Fibroblast of lung (primary cell): ENCODE data around the gene SEPTIN2. TPM values are rescaled to one million over a fixed set of nuclear protein-coding genes. Genes with fewer than 3 reads are reported as not detected.

Experiments used
- DNase-seq, 2 donors: peaks; one replicate each; pipeline versions ENCODE4 v3.0.0 to v3.0.0-alpha.2; 2010; ENCODE audit warnings: low read depth in 2 of 2
- H2AFZ ChIP-seq: 2 replicates; pipeline ENCODE4 v1.5.1; 2012; ENCODE audit warnings: low read length, control low read depth, inconsistent platforms
- H3K27ac ChIP-seq: 2 replicates; pipeline ENCODE4 v1.5.1; 2011; ENCODE audit warnings: low read length, control low read depth; ENCODE audit not compliant: insufficient read depth
- H3K27me3 ChIP-seq: 2 replicates; pipeline ENCODE4 v1.5.1; 2011; ENCODE audit warnings: mild to moderate bottlenecking, low read length; ENCODE audit not compliant: control insufficient read depth, insufficient read depth
- H3K36me3 ChIP-seq: 2 replicates; pipeline ENCODE4 v1.5.1; 2011; ENCODE audit warnings: low read length; ENCODE audit not compliant: control insufficient read depth, insufficient read depth
- H3K4me1 ChIP-seq: 2 replicates; pipeline ENCODE4 v1.5.1; 2011; ENCODE audit warnings: low read length; ENCODE audit not compliant: control insufficient read depth, insufficient read depth; ENCODE audit errors: extremely low read depth
- H3K4me2 ChIP-seq: 2 replicates; pipeline ENCODE4 v1.5.1; 2011; ENCODE audit warnings: low read length, control low read depth; ENCODE audit not compliant: insufficient read depth; ENCODE audit errors: extremely low read depth
- H3K4me3 ChIP-seq, 4 experiments: fragments of 200-600 bp in 1 of 4; sonication (generic) in 1 of 4; replicated peaks in 1 of 4; 2 replicates each; pipeline ENCODE4 v1.5.1; 2011 to 2016; ENCODE audit warnings: low read length in 4 of 4, low read depth in 3 of 4, mild to moderate bottlenecking in 3 of 4, control low read depth in 2 of 4, inconsistent platforms in 1 of 4, mixed read lengths in 1 of 4; ENCODE audit not compliant: insufficient read depth in 1 of 4; ENCODE audit errors: control extremely low read depth in 1 of 4
- H3K79me2 ChIP-seq: 2 replicates; pipeline ENCODE4 v1.5.1; 2012; ENCODE audit warnings: mild to moderate bottlenecking, low read length, inconsistent platforms; ENCODE audit not compliant: control insufficient read depth, insufficient read depth
- H3K9ac ChIP-seq: 2 replicates; pipeline ENCODE4 v1.5.1; 2011; ENCODE audit warnings: mild to moderate bottlenecking, low read length, control low read depth; ENCODE audit not compliant: insufficient read depth
- H3K9me3 ChIP-seq: 2 replicates; pipeline ENCODE4 v1.5.1; 2012; ENCODE audit warnings: low read depth, low read length; ENCODE audit not compliant: control insufficient read depth, insufficient read depth
- H4K20me1 ChIP-seq: 2 replicates; pipeline ENCODE4 v1.5.1; 2011; ENCODE audit warnings: low read length; ENCODE audit not compliant: control insufficient read depth, insufficient read depth; ENCODE audit errors: extremely low read depth
- CTCF ChIP-seq, 2 donors: IDR thresholded peaks in 1 of 2; conservative IDR thresholded peaks in 1 of 2; 1 replicate in 1 of 2; 2 replicates in 1 of 2; pipeline ENCODE4 v1.5.1; 2011 to 2012; ENCODE audit warnings: low read length in 2 of 2, control low read depth in 1 of 2, inconsistent platforms in 1 of 2, low read depth in 1 of 2, mild to moderate bottlenecking in 1 of 2
- EZH2 ChIP-seq: IDR thresholded peaks from 2 replicates; pipeline ENCODE4 v1.5.1; 2012; ENCODE audit warnings: low read length, control low read depth, mild to moderate bottlenecking; ENCODE audit errors: missing control alignments
- polyA plus RNA-seq, 2 donors: library from polyadenylated mRNA; depleted of rRNA in 1 of 2; stranded (reverse) in 1 of 2; unstranded in 1 of 2; fragments of >200 nt; gene quantifications; 2 replicates each; pipeline ENCODE4 v1.2.1, GENCODE V29; 2011 to 2012; ENCODE audit warnings: missing spikeins in 1 of 2
- total RNA-seq: library from RNA; depleted of rRNA; stranded (reverse); fragments of >200 nt; gene quantifications from 2 replicates; pipeline ENCODE4 v1.2.1, GENCODE V29; 2014

SEPTIN2 gene
- total and polyA plus RNA-seq, 2 donors (not counting 1 experiment from before 2014, with no cell fraction given): 403 to 927 TPM

- peaks cover 13% of the 10 kb centered on the region for H3K79me2 ChIP-seq
- DNase-seq: peak in 1 of 2 donors; percentile 48
These were observed 24.3 kb downstream of the SEPTIN2 start for GRCh38 chr2:241339839-241340630.

GRCh38 chr2:241340631-241341163, 25.0 kb downstream of the SEPTIN2 start:
- Histone ChIP-seq H3K4me3 (no peak overlapping the region), H3K27me3 (no peaks in the 10 kb centered on the region), H3K36me3 (peaks cover 18% of the 10 kb centered on the region), H3K79me2 (peaks cover 11% of the 10 kb centered on the region), H3K4me1 (peaks cover 5% of the 10 kb centered on the region), H2AFZ (no peak overlapping the region), H4K20me1 (no peaks in the 10 kb centered on the region), H3K27ac (peak overlapping the region; percentile 10), H3K9me3 (no peaks in the 10 kb centered on the region), H3K4me2 (no peak overlapping the region), H3K9ac (no peak overlapping the region)
- no peak for DNase-seq
- no peak for TF ChIP-seq EZH2
- no peak for TF ChIP-seq CTCF (conservative IDR thresholded peaks at IDR 0.05 in 1 of 2, IDR thresholded peaks at IDR 0.05 in 1 of 2; ENCODE audit: low read depth in 1 of 2, low read length in 2 of 2)

More at GRCh38 chr2:241339839-241340630, 24.3 kb downstream of the SEPTIN2 start:
- peak overlapping the region; percentile 11 for H3K4me2 ChIP-seq
- H3K36me3 ChIP-seq: peaks cover 18% of the 10 kb centered on the region
- no peak overlapping the region for H3K4me3 ChIP-seq
- no peaks in the 10 kb centered on the region for H4K20me1 ChIP-seq
- peaks cover 5% of the 10 kb centered on the region for H3K4me1 ChIP-seq
- H3K9me3 ChIP-seq: no peaks in the 10 kb centered on the region
- no peak overlapping the region for H2AFZ ChIP-seq
- H3K27me3 ChIP-seq: no peaks in the 10 kb centered on the region
- H3K27ac ChIP-seq: peak overlapping the region; percentile 10
- H3K9ac ChIP-seq: no peak overlapping the region
- TF ChIP-seq CTCF (conservative IDR thresholded peaks at IDR 0.05 in 1 of 2, IDR thresholded peaks at IDR 0.05 in 1 of 2; ENCODE audit: low read depth in 1 of 2, low read length in 2 of 2) (no peak), EZH2 (no peak)

- H4K20me1 ChIP-seq: no peaks in the 10 kb centered on the region
- H3K79me2 ChIP-seq: peaks cover 11% of the 10 kb centered on the region
- TF ChIP-seq EZH2: no peak
- TF ChIP-seq CTCF (conservative IDR thresholded peaks at IDR 0.05 in 1 of 2, IDR thresholded peaks at IDR 0.05 in 1 of 2; ENCODE audit: low read depth in 1 of 2, low read length in 2 of 2): no peak
- H3K4me1 ChIP-seq: peaks cover 2% of the 10 kb centered on the region
- no peak overlapping the region for H3K9ac ChIP-seq
- peak; percentile 39 to 50 for DNase-seq
- no peaks in the 10 kb centered on the region for H3K27me3 ChIP-seq
- H3K36me3 ChIP-seq: peaks cover 16% of the 10 kb centered on the region
- no peak overlapping the region for H3K4me2 ChIP-seq
- no peaks in the 10 kb centered on the region for H3K9me3 ChIP-seq
- no peak overlapping the region for H2AFZ ChIP-seq
- peak overlapping the region; percentile 36 for H3K27ac ChIP-seq
- no peak overlapping the region for H3K4me3 ChIP-seq
These were observed 29.4 kb downstream of the SEPTIN2 start for GRCh38 chr2:241344925-241345651.
